GM12878 (cell line): Measurements from ENCODE around the gene RFXAP. TPM values are rescaled to one million over a fixed set of nuclear protein-coding genes. Genes with fewer than 3 reads are reported as not detected.
A peak's percentile ranks its signal among the peaks of the same experiment; 100 is the strongest.

Experiments
- BMI1 ChIP-seq: fragments of 450-650 bp; IDR thresholded peaks from 2 replicates; pipeline ENCODE4 v1.6.1; 2016; ENCODE audit warnings: mild to moderate bottlenecking, moderate library complexity, borderline replicate concordance
- EP300 ChIP-seq, 2 experiments: fragments of 150-350 bp in 1 of 2; IDR thresholded peaks; 2 replicates each; pipeline ENCODE4 v1.6.1; 2011 to 2012; ENCODE audit warnings: low read depth in 2 of 2, low read length in 2 of 2, borderline replicate concordance in 1 of 2, improper control_type of control experiment in 1 of 2, inconsistent platforms in 1 of 2; ENCODE audit not compliant: control insufficient read depth in 1 of 2
- FOS ChIP-seq: IDR thresholded peaks from 3 replicates; pipeline ENCODE4 v1.6.1; 2011; ENCODE audit warnings: borderline replicate concordance; ENCODE audit not compliant: insufficient read length; ENCODE audit errors: extremely low read depth
- KDM1A ChIP-seq: fragments of 200-600 bp; sonication (generic); IDR thresholded peaks from 2 replicates; pipeline ENCODE4 v1.6.1; 2016; ENCODE audit warnings: borderline replicate concordance
- NFYA ChIP-seq: IDR thresholded peaks from 2 replicates; pipeline ENCODE4 v1.6.1; 2011; ENCODE audit warnings: low read depth, mild to moderate bottlenecking, low read length, improper control_type of control experiment, borderline replicate concordance
- POLR2AphosphoS2 ChIP-seq: IDR thresholded peaks from 2 replicates; pipeline ENCODE4 v1.6.1; 2011; ENCODE audit warnings: low read depth, mild to moderate bottlenecking, low read length, improper control_type of control experiment, moderate library complexity
- SREBF2 ChIP-seq: IDR thresholded peaks from 2 replicates; pipeline ENCODE4 v1.6.1; 2012; ENCODE audit warnings: mild to moderate bottlenecking, low read length
- SRF ChIP-seq, 2 experiments: IDR thresholded peaks; 2 replicates each; pipeline ENCODE4 v1.6.1; 2011; ENCODE audit warnings: low read depth in 2 of 2, low read length in 2 of 2, mild to moderate bottlenecking in 1 of 2, moderate library complexity in 1 of 2
- TBL1XR1 ChIP-seq: IDR thresholded peaks from 2 replicates; pipeline ENCODE4 v1.6.1; 2012; ENCODE audit warnings: low read depth, low read length, improper control_type of control experiment
- polyA plus RNA-seq, 11 experiments: library from polyadenylated mRNA; depleted of rRNA in 4 of 11; unstranded in 6 of 11; stranded (reverse) in 5 of 11; fragments of >200 nt; fragmentation: Nextera tagmentation in 4 of 11; fragmentation: Illumina TruSeq in 1 of 11; extraction: Ambion mirVana in 4 of 11; extraction: Trizol in 1 of 11; gene quantifications; 1 replicate in 1 of 11; 2 replicates in 10 of 11; pipeline versions ENCODE4 v1.2.1 to v1.2.3, GENCODE V29; 2011 to 2016; ENCODE audit warnings: inconsistent platforms in 2 of 11, missing spikeins in 2 of 11, low read depth in 1 of 11
- total RNA-seq, 4 experiments: library from RNA; depleted of rRNA in 3 of 4; stranded (reverse); fragments of >200 nt in 3 of 4; fragmentation: Illumina TruSeq in 1 of 4; extraction: Trizol in 1 of 4; gene quantifications; 2 replicates each; pipeline versions ENCODE4 v1.2.1 to v1.2.3, GENCODE V29; 2013 to 2021
- TF ChIP-seq, protein P1 (sequence below): IDR thresholded peaks from 2 replicates; pipeline ENCODE4 v1.6.1; 2011; ENCODE audit warnings: borderline replicate concordance, low read depth, mild to moderate bottlenecking, moderate library complexity, low read length; ENCODE audit not compliant: insufficient read depth, poor library complexity, severe bottlenecking
- TF ChIP-seq, protein P2 (sequence below): IDR thresholded peaks from 2 replicates; pipeline ENCODE4 v1.6.1; 2012; ENCODE audit warnings: low read length, inconsistent platforms
- TF ChIP-seq, protein P3 (sequence below): fragments of 450-650 bp; IDR thresholded peaks from 2 replicates; pipeline ENCODE4 v1.6.1; 2017; ENCODE audit warnings: borderline replicate concordance

Gene RFXAP
- total and polyA plus RNA-seq, 10 of the 15 experiments (the other 5 are each of a cell fraction or from before 2014, with no cell fraction given) = 3.4 to 13.3 (median 7.7) TPM

DNA sequence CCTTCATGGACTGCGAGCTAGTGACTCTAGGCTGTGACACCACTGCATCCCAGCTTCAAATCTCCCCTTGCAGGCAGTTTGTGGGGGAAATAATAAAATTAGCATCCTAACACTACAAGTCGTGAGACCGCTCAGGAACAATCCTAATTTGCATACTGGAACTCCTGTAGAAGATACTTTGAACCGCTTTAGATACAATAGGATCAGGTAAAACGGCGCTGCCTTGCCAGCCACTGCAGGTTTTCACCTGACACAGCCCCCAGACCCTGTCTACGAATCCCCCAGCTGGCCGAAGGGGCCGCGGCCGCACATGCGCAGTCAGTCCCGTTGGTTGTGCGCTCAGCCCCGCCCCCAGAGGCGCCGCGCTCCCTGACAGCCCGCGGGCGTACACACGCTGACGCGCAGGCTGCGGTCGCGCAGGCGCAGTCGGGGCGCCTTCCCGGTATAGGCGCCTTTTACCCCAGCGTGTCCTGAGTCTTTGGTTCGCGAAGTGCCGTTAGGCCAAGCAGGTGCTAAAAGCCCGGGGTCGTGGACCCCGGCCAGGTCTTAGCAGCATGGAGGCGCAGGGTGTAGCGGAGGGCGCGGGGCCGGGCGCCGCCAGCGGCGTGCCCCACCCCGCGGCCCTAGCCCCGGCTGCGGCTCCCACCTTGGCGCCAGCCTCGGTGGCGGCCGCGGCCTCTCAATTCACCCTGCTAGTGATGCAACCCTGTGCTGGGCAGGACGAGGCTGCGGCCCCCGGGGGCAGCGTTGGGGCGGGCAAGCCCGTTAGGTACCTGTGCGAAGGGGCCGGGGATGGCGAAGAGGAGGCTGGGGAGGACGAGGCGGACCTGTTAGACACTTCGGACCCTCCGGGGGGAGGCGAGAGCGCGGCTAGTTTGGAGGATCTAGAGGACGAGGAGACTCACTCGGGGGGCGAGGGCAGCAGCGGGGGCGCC, at the start of gene RFXAP (continued):
- TF ChIP-seq, protein P1, sequence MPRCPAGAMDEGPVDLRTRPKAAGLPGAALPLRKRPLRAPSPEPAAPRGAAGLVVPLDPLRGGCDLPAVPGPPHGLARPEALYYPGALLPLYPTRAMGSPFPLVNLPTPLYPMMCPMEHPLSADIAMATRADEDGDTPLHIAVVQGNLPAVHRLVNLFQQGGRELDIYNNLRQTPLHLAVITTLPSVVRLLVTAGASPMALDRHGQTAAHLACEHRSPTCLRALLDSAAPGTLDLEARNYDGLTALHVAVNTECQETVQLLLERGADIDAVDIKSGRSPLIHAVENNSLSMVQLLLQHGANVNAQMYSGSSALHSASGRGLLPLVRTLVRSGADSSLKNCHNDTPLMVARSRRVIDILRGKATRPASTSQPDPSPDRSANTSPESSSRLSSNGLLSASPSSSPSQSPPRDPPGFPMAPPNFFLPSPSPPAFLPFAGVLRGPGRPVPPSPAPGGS = no peak
- TF ChIP-seq FOS (no peak), SRF (IDR thresholded peaks at IDR 0.05; ENCODE audit: low read depth in 2 of 2, low read length in 2 of 2) (no peak), NFYA (no peak), TBL1XR1 (no peak), SREBF2 (no peak), BMI1 (no peak), EP300 (IDR thresholded peaks at IDR 0.05; ENCODE audit: borderline replicate concordance in 1 of 2, control insufficient read depth in 1 of 2, low read depth in 2 of 2, low read length in 2 of 2) (no peak), KDM1A (no peak), POLR2AphosphoS2 (0 out of 2 replicates have a peak, but pooled peaks have one; percentile 19)
- TF ChIP-seq, protein P2, sequence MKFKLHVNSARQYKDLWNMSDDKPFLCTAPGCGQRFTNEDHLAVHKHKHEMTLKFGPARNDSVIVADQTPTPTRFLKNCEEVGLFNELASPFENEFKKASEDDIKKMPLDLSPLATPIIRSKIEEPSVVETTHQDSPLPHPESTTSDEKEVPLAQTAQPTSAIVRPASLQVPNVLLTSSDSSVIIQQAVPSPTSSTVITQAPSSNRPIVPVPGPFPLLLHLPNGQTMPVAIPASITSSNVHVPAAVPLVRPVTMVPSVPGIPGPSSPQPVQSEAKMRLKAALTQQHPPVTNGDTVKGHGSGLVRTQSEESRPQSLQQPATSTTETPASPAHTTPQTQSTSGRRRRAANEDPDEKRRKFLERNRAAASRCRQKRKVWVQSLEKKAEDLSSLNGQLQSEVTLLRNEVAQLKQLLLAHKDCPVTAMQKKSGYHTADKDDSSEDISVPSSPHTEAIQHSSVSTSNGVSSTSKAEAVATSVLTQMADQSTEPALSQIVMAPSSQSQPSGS = no peak
- TF ChIP-seq, protein P3, sequence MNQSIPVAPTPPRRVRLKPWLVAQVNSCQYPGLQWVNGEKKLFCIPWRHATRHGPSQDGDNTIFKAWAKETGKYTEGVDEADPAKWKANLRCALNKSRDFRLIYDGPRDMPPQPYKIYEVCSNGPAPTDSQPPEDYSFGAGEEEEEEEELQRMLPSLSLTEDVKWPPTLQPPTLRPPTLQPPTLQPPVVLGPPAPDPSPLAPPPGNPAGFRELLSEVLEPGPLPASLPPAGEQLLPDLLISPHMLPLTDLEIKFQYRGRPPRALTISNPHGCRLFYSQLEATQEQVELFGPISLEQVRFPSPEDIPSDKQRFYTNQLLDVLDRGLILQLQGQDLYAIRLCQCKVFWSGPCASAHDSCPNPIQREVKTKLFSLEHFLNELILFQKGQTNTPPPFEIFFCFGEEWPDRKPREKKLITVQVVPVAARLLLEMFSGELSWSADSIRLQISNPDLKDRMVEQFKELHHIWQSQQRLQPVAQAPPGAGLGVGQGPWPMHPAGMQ = no peak
- TF ChIP-seq, all 136 proteins: peak for 31
